Vagina (tissue), 2 donors: Measurements from ENCODE around the gene METTL4. TPM values are rescaled to one million over a fixed set of nuclear protein-coding genes. Genes with fewer than 3 reads are reported as not detected.

Source experiments
- DNase-seq, 2 donors: peaks; one replicate each; pipeline ENCODE4 v3.0.0-alpha.2; 2017; ENCODE audit errors: extremely low spot score in 2 of 2
- H3K27ac ChIP-seq: fragments of 200-600 bp; sonication (generic); one replicate; pipeline ENCODE4 v1.5.1; 2019
- H3K27me3 ChIP-seq: fragments of 200-600 bp; sonication (generic); one replicate; pipeline ENCODE4 v1.5.1; 2019
- H3K36me3 ChIP-seq, 2 donors: fragments of 200-600 bp; sonication (generic); one replicate each; pipeline ENCODE4 v1.5.1; 2017 to 2019
- H3K4me1 ChIP-seq: fragments of 200-600 bp; sonication (generic); one replicate; pipeline ENCODE4 v1.5.1; 2019
- H3K4me3 ChIP-seq, 2 donors: fragments of 200-600 bp; sonication (generic); 1 replicate in 1 of 2; 2 replicates in 1 of 2; pipeline ENCODE4 v1.5.1; 2016 to 2019
- H3K9me3 ChIP-seq: fragments of 200-600 bp; sonication (generic); one replicate; pipeline ENCODE4 v1.5.1; 2019
- CTCF ChIP-seq, 3 experiments: fragments of 450-650 bp in 2 of 3; fragments of 200-600 bp in 1 of 3; sonication (generic) in 1 of 3; IDR thresholded peaks; one replicate each; pipeline ENCODE4 v1.5.1; 2017 to 2019; ENCODE audit warnings: antibody characterized with exemption in 3 of 3, mild to moderate bottlenecking in 2 of 3, moderate library complexity in 2 of 3
- POLR2A ChIP-seq, 2 donors: fragments of 450-650 bp; IDR thresholded peaks; one replicate each; pipeline ENCODE4 v1.6.1; 2017; ENCODE audit warnings: antibody characterized with exemption in 2 of 2, mild to moderate bottlenecking in 2 of 2, moderate library complexity in 2 of 2
- POLR2AphosphoS5 ChIP-seq, 2 donors: sonication (generic); formaldehyde crosslinking; IDR thresholded peaks; one replicate each; pipeline ENCODE4 v1.9.0; 2017; ENCODE audit warnings: antibody characterized with exemption in 2 of 2, mild to moderate bottlenecking in 2 of 2, low read depth in 1 of 2; ENCODE audit not compliant: insufficient read depth in 1 of 2
- intact Hi-C: fragments of 100-400 bp; cut with DNase I; formaldehyde crosslinking; loops from one replicate; pipeline ENCODE4 v1.15.1; 2023
- total RNA-seq: library from RNA; depleted of rRNA; stranded (reverse); fragments of >200 nt; gene quantifications from one replicate; pipeline ENCODE4 v1.2.3, GENCODE V29; 2016

METTL4 gene
- total RNA-seq, 1 donor from 2014 or later: 11.5 TPM

- no peaks in the 10 kb centered on the region for H3K27me3 ChIP-seq
- H3K4me1 ChIP-seq: peaks cover 15% of the 10 kb centered on the region
- H3K9me3 ChIP-seq: no peaks in the 10 kb centered on the region
- H3K27ac ChIP-seq: no peak overlapping the region
- no peaks in the 10 kb centered on the region for H3K36me3 ChIP-seq
- intact Hi-C loops: no loop called here
- DNase-seq: no peak
- TF ChIP-seq CTCF (IDR thresholded peaks at IDR 0.05) (no peak), POLR2AphosphoS5 (IDR thresholded peaks at IDR 0.05; ENCODE audit: insufficient read depth in 1 of 2, low read depth in 1 of 2) (no peak)
- no peak overlapping the region for H3K4me3 ChIP-seq
Measured at GRCh38 chr18:2609604-2610003, 38.3 kb upstream of the METTL4 start.

GRCh38 chr18:2606335-2606734 is 35.0 kb upstream of the METTL4 start:
- intact Hi-C loops: no loop called here

DNA sequence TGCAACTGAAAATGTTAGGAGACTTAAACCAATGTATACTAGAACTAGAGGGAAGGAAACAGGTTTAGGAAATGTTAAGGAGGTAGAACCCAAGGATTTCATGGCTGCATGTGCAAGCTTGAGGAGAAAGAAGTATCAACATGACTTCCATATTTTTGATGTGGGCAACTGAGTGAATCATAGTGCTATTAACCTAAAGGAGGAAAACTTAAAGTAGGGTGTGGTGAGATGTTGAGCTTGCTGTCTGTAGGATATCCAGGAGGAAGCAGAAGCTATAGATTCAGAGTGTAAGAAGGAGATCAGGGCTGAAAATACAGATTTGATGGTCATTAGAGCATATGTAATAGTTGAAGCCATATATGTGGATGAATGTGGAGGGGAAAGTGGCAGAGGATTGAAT is 31.5 kb upstream of the METTL4 start:
- no peaks in the 10 kb centered on the region for H3K27me3 ChIP-seq
- no peaks in the 10 kb centered on the region for H3K9me3 ChIP-seq
- TF ChIP-seq POLR2AphosphoS5 (IDR thresholded peaks at IDR 0.05; ENCODE audit: insufficient read depth in 1 of 2, low read depth in 1 of 2): no peak
- TF ChIP-seq CTCF (IDR thresholded peaks at IDR 0.05): no peak
- TF ChIP-seq POLR2A (IDR thresholded peaks at IDR 0.05): no peak
- H3K27ac ChIP-seq: no peak overlapping the region
- H3K4me1 ChIP-seq: peaks cover 15% of the 10 kb centered on the region
- intact Hi-C loops: no loop called here
- H3K36me3 ChIP-seq: no peaks in the 10 kb centered on the region
- no peak overlapping the region for H3K4me3 ChIP-seq
- DNase-seq: no peak

More at GRCh38 chr18:2606335-2606734, 35.0 kb upstream of the METTL4 start:
- DNase-seq: no peak
- no peaks in the 10 kb centered on the region for H3K9me3 ChIP-seq
- peak overlapping the region; percentile 20 for H3K27ac ChIP-seq
- no peak overlapping the region for H3K4me3 ChIP-seq
- peaks cover 15% of the 10 kb centered on the region for H3K4me1 ChIP-seq
- H3K36me3 ChIP-seq: no peaks in the 10 kb centered on the region
- TF ChIP-seq POLR2A (IDR thresholded peaks at IDR 0.05) (no peak), POLR2AphosphoS5 (IDR thresholded peaks at IDR 0.05; ENCODE audit: insufficient read depth in 1 of 2, low read depth in 1 of 2) (no peak), CTCF (IDR thresholded peaks at IDR 0.05) (no peak)
- H3K27me3 ChIP-seq: no peaks in the 10 kb centered on the region

GRCh38 chr18:2597639-2598038 is 26.3 kb upstream of the METTL4 start:
- Histone ChIP-seq H3K36me3 (no peaks in the 10 kb centered on the region), H3K27ac (no peak overlapping the region), H3K4me1 (peaks cover under 1% of the 10 kb centered on the region), H3K9me3 (no peaks in the 10 kb centered on the region), H3K27me3 (no peaks in the 10 kb centered on the region), H3K4me3 (no peak overlapping the region)
- intact Hi-C loops: no loop called here
- TF ChIP-seq POLR2AphosphoS5 (IDR thresholded peaks at IDR 0.05; ENCODE audit: insufficient read depth in 1 of 2, low read depth in 1 of 2) (no peak), CTCF (IDR thresholded peaks at IDR 0.05) (no peak), POLR2A (IDR thresholded peaks at IDR 0.05) (no peak)
- DNase-seq: no peak

DNA sequence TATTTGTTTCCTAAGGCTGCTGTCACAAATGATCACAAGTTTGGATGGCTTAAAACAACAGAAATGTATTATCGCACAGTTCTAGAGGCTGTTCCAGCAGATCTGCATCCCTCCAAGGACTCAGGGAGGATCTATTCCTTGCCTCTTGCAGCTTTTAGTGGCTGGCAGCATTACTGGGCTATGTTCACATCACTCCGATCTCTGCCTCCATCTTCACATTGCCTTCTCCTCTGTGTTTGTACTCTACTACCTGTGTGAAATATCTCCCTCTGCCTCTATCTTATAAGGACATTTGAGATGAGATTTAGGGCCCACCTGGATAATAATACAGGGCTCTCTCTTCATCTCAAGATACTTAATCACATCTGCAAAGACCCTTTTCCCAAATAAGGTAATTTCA is 19.0 kb upstream of the METTL4 start:
- no peak for TF ChIP-seq POLR2AphosphoS5 (IDR thresholded peaks at IDR 0.05; ENCODE audit: insufficient read depth in 1 of 2, low read depth in 1 of 2)
- Histone ChIP-seq H3K4me1 (peaks cover 39% of the 10 kb centered on the region), H3K9me3 (no peaks in the 10 kb centered on the region), H3K36me3 (no peaks in the 10 kb centered on the region), H3K27me3 (no peaks in the 10 kb centered on the region), H3K27ac (peak overlapping the region; percentile 81), H3K4me3 (peak overlapping the region; percentile 8 to 24)
- DNase-seq: no peak
- intact Hi-C loops: no loop called here
